Neural cell (in vitro differentiated cells): ENCODE results near the gene LETM1. TPM values are rescaled to one million over a fixed set of nuclear protein-coding genes. Genes with fewer than 3 reads are reported as not detected.

Experiments used
- H2AFZ ChIP-seq: fragments of 200-600, 300-800 bp; sonication (generic), shearing (Covaris generic); 2 replicates; pipeline ENCODE4 v1.6.0; 2014; ENCODE audit warnings: low read depth, mild to moderate bottlenecking, antibody characterized with exemption, low read length, moderate library complexity
- H3F3A ChIP-seq: fragments of 200-600 bp; shearing (Covaris generic); 2 replicates; pipeline ENCODE4 v1.6.1; 2016; ENCODE audit warnings: mild to moderate bottlenecking, moderate library complexity, mixed read lengths, antibody characterized with exemption, low read length; ENCODE audit not compliant: insufficient read depth, poor library complexity, severe bottlenecking
- H3K27ac ChIP-seq: fragments of 200-600, 300-800 bp; sonication (generic), shearing (Covaris generic); 2 replicates; pipeline ENCODE4 v1.5.1; 2014; ENCODE audit warnings: mild to moderate bottlenecking, low read length, moderate library complexity
- H3K27me3 ChIP-seq: fragments of 300-800, 200-600 bp; sonication (generic), shearing (Covaris generic); 2 replicates; pipeline ENCODE4 v1.6.0; 2014; ENCODE audit warnings: mild to moderate bottlenecking, low read depth, low read length, moderate library complexity; ENCODE audit not compliant: insufficient read depth
- H3K36me3 ChIP-seq: fragments of 300-800, 200-600 bp; sonication (generic), shearing (Covaris generic); 2 replicates; pipeline ENCODE4 v1.5.1; 2014; ENCODE audit warnings: mild to moderate bottlenecking, antibody characterized with exemption, low read length, moderate library complexity; ENCODE audit not compliant: insufficient read depth
- H3K4me2 ChIP-seq: fragments of 300-800, 200-600 bp; sonication (generic), shearing (Covaris generic); 2 replicates; pipeline ENCODE4 v1.6.0; 2014; ENCODE audit warnings: mild to moderate bottlenecking, low read length
- H3K4me3 ChIP-seq: fragments of 300-800, 200-600 bp; sonication (generic), shearing (Covaris generic); 2 replicates; pipeline ENCODE4 v1.5.1; 2014; ENCODE audit warnings: mild to moderate bottlenecking, low read length, moderate library complexity
- H3K79me2 ChIP-seq: fragments of 200-600 bp; shearing (Covaris generic); replicated peaks from 2 replicates; pipeline ENCODE4 v1.6.0; 2014; ENCODE audit warnings: mild to moderate bottlenecking, low read length, moderate library complexity; ENCODE audit not compliant: insufficient read depth
- H3K9ac ChIP-seq: fragments of 300-800, 200-600 bp; sonication (generic), shearing (Covaris generic); 2 replicates; pipeline ENCODE4 v1.6.1; 2016; ENCODE audit warnings: mild to moderate bottlenecking, low read length, mixed read lengths
- H3K9me2 ChIP-seq: fragments of 200-600 bp; shearing (Covaris generic); 2 replicates; pipeline ENCODE4 v1.6.1; 2016; ENCODE audit warnings: mild to moderate bottlenecking, low read length, mixed read lengths; ENCODE audit not compliant: insufficient read depth
- H3K9me3 ChIP-seq: fragments of 200-600, 300-800 bp; sonication (generic), shearing (Covaris generic); 2 replicates; pipeline ENCODE4 v1.6.1; 2016; ENCODE audit warnings: mild to moderate bottlenecking, mixed run types, low read length, moderate library complexity, mixed read lengths
- H4K20me1 ChIP-seq: fragments of 200-600 bp; shearing (Covaris generic); 2 replicates; pipeline ENCODE4 v1.6.1; 2016; ENCODE audit warnings: mild to moderate bottlenecking, mixed run types; ENCODE audit not compliant: insufficient read depth
- CTCF ChIP-seq: fragments of 450-650 bp; IDR thresholded peaks from 2 replicates; pipeline ENCODE4 v1.5.1; 2014; ENCODE audit warnings: antibody characterized with exemption, mild to moderate bottlenecking, moderate library complexity; ENCODE audit not compliant: poor library complexity, severe bottlenecking
- EP300 ChIP-seq: fragments of 450-650 bp; conservative IDR thresholded peaks from 2 replicates; pipeline ENCODE4 v1.6.1; 2014; ENCODE audit warnings: antibody characterized with exemption, mild to moderate bottlenecking, moderate library complexity; ENCODE audit not compliant: poor library complexity, severe bottlenecking
- EZH2 ChIP-seq: fragments of 200-600, 300-800 bp; shearing (Covaris generic), sonication (generic); IDR thresholded peaks from 2 replicates; pipeline ENCODE4 v1.6.1; 2014; ENCODE audit warnings: antibody characterized with exemption, low read length, borderline replicate concordance, mild to moderate bottlenecking; ENCODE audit not compliant: insufficient read depth, poor library complexity, severe bottlenecking
- MXI1 ChIP-seq: fragments of 450-650 bp; conservative IDR thresholded peaks from 2 replicates; pipeline ENCODE4 v1.6.1; 2014; ENCODE audit warnings: antibody characterized with exemption, mild to moderate bottlenecking; ENCODE audit not compliant: poor library complexity, severe bottlenecking
- POLR2AphosphoS5 ChIP-seq: IDR thresholded peaks from 2 replicates; pipeline ENCODE4 v1.6.1; 2012
- RAD21 ChIP-seq: fragments of 450-650 bp; conservative IDR thresholded peaks from 2 replicates; pipeline ENCODE4 v1.6.1; 2014; ENCODE audit warnings: antibody characterized with exemption, mild to moderate bottlenecking, moderate library complexity
- REST ChIP-seq: IDR thresholded peaks from 2 replicates; pipeline ENCODE4 v1.6.1; 2012; ENCODE audit warnings: borderline replicate concordance
- SMC3 ChIP-seq: fragments of 450-650 bp; conservative IDR thresholded peaks from 2 replicates; pipeline ENCODE4 v1.6.1; 2014; ENCODE audit warnings: antibody characterized with exemption, mild to moderate bottlenecking, moderate library complexity; ENCODE audit not compliant: poor library complexity
- TAF1 ChIP-seq: IDR thresholded peaks from 2 replicates; pipeline ENCODE4 v1.6.1; 2012; ENCODE audit warnings: low read depth
- polyA plus RNA-seq: library from polyadenylated mRNA; depleted of rRNA; stranded (reverse); fragments of >200 nt; gene quantifications from 2 replicates; pipeline ENCODE4 v1.2.3, GENCODE V29; 2014

Gene LETM1
- polyA plus RNA-seq, 1 donor from 2014 or later: 38.9 TPM

DNA sequence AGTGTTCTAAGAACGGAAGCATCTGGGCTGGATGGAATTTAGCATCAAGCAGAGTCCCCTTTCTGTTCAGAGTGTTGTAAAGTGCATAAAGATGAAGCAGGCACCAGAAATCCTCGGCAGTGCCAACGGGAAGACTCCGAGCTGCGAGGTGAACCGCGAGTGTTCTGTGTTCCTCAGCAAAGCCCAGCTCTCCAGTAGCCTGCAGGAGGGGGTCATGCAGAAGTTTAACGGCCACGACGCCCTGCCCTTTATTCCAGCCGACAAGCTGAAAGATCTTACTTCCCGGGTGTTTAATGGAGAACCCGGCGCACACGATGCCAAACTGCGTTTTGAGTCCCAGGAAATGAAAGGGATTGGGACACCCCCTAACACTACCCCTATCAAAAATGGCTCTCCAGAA lies 44.7 kb upstream of the LETM1 start:
- Histone ChIP-seq H3K27me3 (no peaks in the 10 kb centered on the region), H3K9me2 (no peaks in the 10 kb centered on the region), H3K9ac (no peak overlapping the region), H2AFZ (no peak overlapping the region), H3K4me2 (no peak overlapping the region), H3K4me3 (no peak overlapping the region), H4K20me1 (peaks cover 8% of the 10 kb centered on the region), H3K27ac (no peak overlapping the region), H3F3A (no peaks in the 10 kb centered on the region), H3K79me2 (peaks cover 67% of the 10 kb centered on the region), H3K36me3 (peaks cover 3% of the 10 kb centered on the region), H3K9me3 (no peaks in the 10 kb centered on the region)
- no peak for TF ChIP-seq SMC3
- no peak for TF ChIP-seq MXI1
- no peak for TF ChIP-seq POLR2AphosphoS5
- TF ChIP-seq RAD21: no peak
- TF ChIP-seq REST: no peak
- TF ChIP-seq EZH2: no peak
- no peak for TF ChIP-seq TAF1
- TF ChIP-seq EP300: no peak
- no peak for TF ChIP-seq CTCF

DNA sequence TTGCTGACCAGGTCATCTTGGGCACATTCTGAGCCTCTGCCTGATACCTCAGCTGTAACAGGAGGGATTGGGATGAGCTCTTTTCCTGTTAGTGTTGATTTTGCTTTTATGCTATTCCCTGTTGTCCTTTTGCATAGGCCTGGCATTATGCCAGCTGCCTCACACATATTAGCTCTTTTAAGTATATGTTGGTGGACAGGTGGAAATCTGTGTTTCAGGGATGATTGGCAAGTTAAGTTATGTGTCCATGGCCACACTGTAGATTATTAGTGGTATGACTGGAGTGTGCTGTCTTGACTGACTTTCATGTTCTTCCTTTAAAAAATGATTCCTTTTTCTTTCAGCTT lies 44.1 kb upstream of the LETM1 start:
- Histone ChIP-seq H4K20me1 (peaks cover 8% of the 10 kb centered on the region), H3K9ac (no peak overlapping the region), H2AFZ (no peak overlapping the region)

More for the DNA sequence above, 44.1 kb upstream of the LETM1 start:
- peaks cover 3% of the 10 kb centered on the region for H3K36me3 ChIP-seq
- peaks cover 70% of the 10 kb centered on the region for H3K79me2 ChIP-seq
- H3K27ac ChIP-seq: no peak overlapping the region
- H3F3A ChIP-seq: no peaks in the 10 kb centered on the region
- no peak overlapping the region for H3K4me3 ChIP-seq
- H3K27me3 ChIP-seq: no peaks in the 10 kb centered on the region
- H3K9me3 ChIP-seq: no peaks in the 10 kb centered on the region
- H3K9me2 ChIP-seq: no peaks in the 10 kb centered on the region
- no peak overlapping the region for H3K4me2 ChIP-seq
- no peak for TF ChIP-seq POLR2AphosphoS5
- no peak for TF ChIP-seq CTCF
- TF ChIP-seq RAD21: no peak
- TF ChIP-seq EP300: no peak
- no peak for TF ChIP-seq SMC3
- no peak for TF ChIP-seq TAF1
- no peak for TF ChIP-seq EZH2
- no peak for TF ChIP-seq REST
